ENCODE data around the gene EPB41L1. TPM values are rescaled to one million over a fixed set of nuclear protein-coding genes. Genes with fewer than 3 reads are reported as not detected.

The EPB41L1 gene
- polyA plus RNA-seq, 3 donors, result 0.05 TPM; not detected in 2

DNA sequence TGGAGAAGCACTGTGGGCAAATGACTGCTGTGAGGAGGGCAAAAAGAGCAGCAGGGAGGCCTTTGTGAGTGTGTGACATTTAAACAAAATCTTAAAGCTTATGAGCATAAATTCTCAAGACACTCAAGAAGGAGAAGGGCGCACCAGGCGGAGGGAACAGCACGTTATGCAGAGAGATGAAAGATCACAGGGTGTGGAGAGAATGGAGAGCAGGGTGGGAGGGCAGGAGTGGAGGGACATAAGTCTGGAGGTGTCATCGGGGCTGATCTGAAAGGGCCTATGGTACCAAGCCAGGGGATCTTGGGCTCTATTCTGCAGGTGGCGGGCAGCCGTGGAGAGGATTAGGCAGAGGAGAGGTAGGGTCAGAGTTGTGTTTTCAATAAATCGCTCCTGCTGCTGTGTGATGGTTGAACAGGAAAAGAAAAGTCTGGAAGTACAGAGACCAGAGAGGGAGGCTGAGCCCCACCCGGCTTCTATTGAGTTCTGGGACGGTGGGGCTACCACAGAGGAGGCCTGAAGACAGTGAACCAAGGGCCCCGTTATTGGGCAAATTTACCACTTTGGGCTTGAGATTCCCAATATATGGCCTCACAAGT is 127.3 kb downstream of the EPB41L1 start:
- H4K20me1 ChIP-seq (ENCODE audit: insufficient read depth, low read length), result no peaks in the 10 kb centered on the region

More for the DNA sequence above, 127.3 kb downstream of the EPB41L1 start:
- Mint-ChIP-seq H3K9me3 (no peaks in the 10 kb centered on the region), H3K4me3 (no peak overlapping the region), H3K27me3 (ENCODE audit: low read depth in 3 of 3) (peaks cover 8 to 22% (median 18%) of the 10 kb centered on the region in 3 donors), H3K27ac (peak overlapping the region in 1 of 7 donors; percentile 36), H3K36me3 (no peaks in the 10 kb centered on the region), H3K4me1 (no peaks in the 10 kb centered on the region)
- Histone ChIP-seq H3K9me3 (replicated peaks in 1 of 2; ENCODE audit: control insufficient read depth in 1 of 2, insufficient read depth in 1 of 2, low read length in 2 of 2) (no peaks in the 10 kb centered on the region), H3K79me2 (ENCODE audit: insufficient read depth, low read length) (no peaks in the 10 kb centered on the region), H2AFZ (ENCODE audit: insufficient read depth, low read depth, low read length, poor library complexity, severe bottlenecking) (no peak overlapping the region), H3K27me3 (ENCODE audit: control insufficient read depth in 2 of 2, insufficient read depth in 2 of 2, low read length in 2 of 2) (no peaks in the 10 kb centered on the region), H3K4me3 (replicated peaks in 1 of 3; ENCODE audit: low read depth in 2 of 3, low read length in 3 of 3) (no peak overlapping the region), H3K4me1 (ENCODE audit: control insufficient read depth in 1 of 2, insufficient read depth in 2 of 2, low read length in 2 of 2) (no peaks in the 10 kb centered on the region), H3K27ac (ENCODE audit: low read depth in 1 of 2, low read length in 2 of 2) (no peak overlapping the region), H3K9ac (ENCODE audit: insufficient read depth, low read length, poor library complexity, severe bottlenecking) (no peak overlapping the region), H3K4me2 (replicated peaks; ENCODE audit: extremely low read depth, low read length, poor library complexity, severe bottlenecking) (no peak overlapping the region), H3K36me3 (replicated peaks in 1 of 2; ENCODE audit: control insufficient read depth in 1 of 2, insufficient read depth in 2 of 2, low read length in 2 of 2) (no peaks in the 10 kb centered on the region)
- TF ChIP-seq, protein P1, sequence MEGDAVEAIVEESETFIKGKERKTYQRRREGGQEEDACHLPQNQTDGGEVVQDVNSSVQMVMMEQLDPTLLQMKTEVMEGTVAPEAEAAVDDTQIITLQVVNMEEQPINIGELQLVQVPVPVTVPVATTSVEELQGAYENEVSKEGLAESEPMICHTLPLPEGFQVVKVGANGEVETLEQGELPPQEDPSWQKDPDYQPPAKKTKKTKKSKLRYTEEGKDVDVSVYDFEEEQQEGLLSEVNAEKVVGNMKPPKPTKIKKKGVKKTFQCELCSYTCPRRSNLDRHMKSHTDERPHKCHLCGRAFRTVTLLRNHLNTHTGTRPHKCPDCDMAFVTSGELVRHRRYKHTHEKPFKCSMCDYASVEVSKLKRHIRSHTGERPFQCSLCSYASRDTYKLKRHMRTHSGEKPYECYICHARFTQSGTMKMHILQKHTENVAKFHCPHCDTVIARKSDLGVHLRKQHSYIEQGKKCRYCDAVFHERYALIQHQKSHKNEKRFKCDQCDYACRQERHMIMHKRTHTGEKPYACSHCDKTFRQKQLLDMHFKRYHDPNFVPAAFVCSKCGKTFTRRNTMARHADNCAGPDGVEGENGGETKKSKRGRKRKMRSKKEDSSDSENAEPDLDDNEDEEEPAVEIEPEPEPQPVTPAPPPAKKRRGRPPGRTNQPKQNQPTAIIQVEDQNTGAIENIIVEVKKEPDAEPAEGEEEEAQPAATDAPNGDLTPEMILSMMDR (IDR thresholded peaks at IDR 0.05), result no peak
- 89% methylated on average over 10 of the region's 10 CpGs for WGBS (ENCODE audit: insufficient coverage)
- intact Hi-C loops (cut with micrococcal nuclease), result no loop called here
- no peak for DNase-seq

Other genes with a start within 250 kb of the EPB41L1 start
- 100 to 1,000 TPM in 2 of 3 donors, 10 to 100 TPM in 1; 43.6 to 227 (median 160) TPM for gene SCAND1, start 200.2 kb upstream of the EPB41L1 start, polyA plus RNA-seq
- 10 to 100 TPM in 1 of 3 donors, 1 to 10 TPM in 2; 8.0 to 11.3 (median 9.3) TPM for gene CNBD2, start 186.2 kb upstream of the EPB41L1 start, polyA plus RNA-seq
- gene AAR2, start 81.7 kb downstream of the EPB41L1 start, polyA plus RNA-seq, result 10 to 100 TPM in 2 of 3 donors, 1 to 10 TPM in 1; 9.1 to 48.8 (median 45.2) TPM
- 10 to 100 TPM in 2 of 3 donors, 1 to 10 TPM in 1; 9.9 to 52.7 (median 17.6) TPM for gene DLGAP4, start 151.6 kb downstream of the EPB41L1 start, polyA plus RNA-seq

All from CD14-positive monocyte (primary cell).